Central memory CD4-positive, alpha-beta T cell (primary cell): Measurements from ENCODE around the gene SOX3.

Experiments
- DNase-seq: peaks from one replicate; pipeline ENCODE4 v3.0.0; 2022

SOX3 gene

GRCh38 chrX:140492066-140492994 is 12.5 kb downstream of the SOX3 start:
- no peak for DNase-seq

- no peak for DNase-seq
Observed at GRCh38 chrX:140480765-140481164, 24.1 kb downstream of the SOX3 start.

GRCh38 chrX:140477987-140478386 is 26.9 kb downstream of the SOX3 start:
- DNase-seq = no peak

GRCh38 chrX:140475025-140475424 is 29.8 kb downstream of the SOX3 start:
- no peak for DNase-seq

- no peak for DNase-seq
Observed at GRCh38 chrX:140467211-140467610, 37.7 kb downstream of the SOX3 start.
